ENCODE data around the gene SPNS3.
A peak's percentile ranks its signal among the peaks of the same experiment; 100 is the strongest.

The SPNS3 gene

GRCh38 chr17:4480929-4481898 lies 47.5 kb downstream of the SPNS3 start:
- no peaks in the 10 kb centered on the region for H3K9me2 ChIP-seq (replicated peaks; ENCODE audit: control insufficient read depth, low read length)
- peaks cover 14% of the 10 kb centered on the region for H3K4me1 ChIP-seq (ENCODE audit: control insufficient read depth, low read length)
- TF ChIP-seq CTCF (IDR thresholded peaks at IDR 0.05; ENCODE audit: low read depth, low read length, poor library complexity, severe bottlenecking): no peak
- no peak for TF ChIP-seq EZH2phosphoT487 (IDR thresholded peaks at IDR 0.05; ENCODE audit: borderline replicate concordance, low read length)
- peak overlapping the region; percentile 67 for H3K4me2 ChIP-seq (ENCODE audit: low read length)
- H3K27me3 ChIP-seq (ENCODE audit: control insufficient read depth, low read length): no peaks in the 10 kb centered on the region
- H3K4me3 ChIP-seq (ENCODE audit: low read length): peak overlapping the region; percentile 36
- H3K27ac ChIP-seq (ENCODE audit: low read depth, low read length): peak overlapping the region; percentile 9; the same call in 1 of the 2 replicates
- no peaks in the 10 kb centered on the region for H3K79me2 ChIP-seq (ENCODE audit: control insufficient read depth, low read length)
- no peaks in the 10 kb centered on the region for H3K9me3 ChIP-seq (ENCODE audit: control insufficient read depth, insufficient read depth, low read length)
- H4K20me1 ChIP-seq (ENCODE audit: control insufficient read depth, insufficient read depth, low read depth, low read length): no peaks in the 10 kb centered on the region
- no peaks in the 10 kb centered on the region for H3F3A ChIP-seq (ENCODE audit: control insufficient read depth, insufficient read depth)
- H3K36me3 ChIP-seq (ENCODE audit: control insufficient read depth, low read length): no peaks in the 10 kb centered on the region

GRCh38 chr17:4482338-4483011 lies 48.7 kb downstream of the SPNS3 start:
- H3K27ac ChIP-seq (ENCODE audit: low read depth, low read length): no peak overlapping the region

More at GRCh38 chr17:4482338-4483011, 48.7 kb downstream of the SPNS3 start:
- Histone ChIP-seq H3K4me1 (ENCODE audit: control insufficient read depth, low read length) (peaks cover 14% of the 10 kb centered on the region), H3K79me2 (ENCODE audit: control insufficient read depth, low read length) (no peaks in the 10 kb centered on the region), H3K9me3 (ENCODE audit: control insufficient read depth, insufficient read depth, low read length) (no peaks in the 10 kb centered on the region), H3K36me3 (ENCODE audit: control insufficient read depth, low read length) (no peaks in the 10 kb centered on the region), H4K20me1 (ENCODE audit: control insufficient read depth, insufficient read depth, low read depth, low read length) (no peaks in the 10 kb centered on the region), H3F3A (ENCODE audit: control insufficient read depth, insufficient read depth) (no peaks in the 10 kb centered on the region), H3K27me3 (ENCODE audit: control insufficient read depth, low read length) (no peaks in the 10 kb centered on the region), H3K4me2 (ENCODE audit: low read length) (no peak overlapping the region), H3K4me3 (ENCODE audit: low read length) (no peak overlapping the region), H3K9me2 (replicated peaks; ENCODE audit: control insufficient read depth, low read length) (no peaks in the 10 kb centered on the region)
- no peak for TF ChIP-seq CTCF (IDR thresholded peaks at IDR 0.05; ENCODE audit: low read depth, low read length, poor library complexity, severe bottlenecking)
- no peak for TF ChIP-seq EZH2phosphoT487 (IDR thresholded peaks at IDR 0.05; ENCODE audit: borderline replicate concordance, low read length)

Measured in DOHH2 (cell line).